Body of pancreas (tissue), 4 donors: ENCODE data around the gene CAPN12. TPM values are rescaled to one million over a fixed set of nuclear protein-coding genes. Genes with fewer than 3 reads are reported as not detected.

ENCODE experiments used
- ATAC-seq: fragments of 150-250 bp; one replicate; pipeline ENCODE4 v1.9.1; 2016
- DNase-seq, 4 donors: peaks; one replicate each; pipeline ENCODE4 v3.0.0-alpha.2; 2019
- H3K27ac ChIP-seq, 4 donors: fragments of 200-600 bp; sonication (generic); 1 replicate in 3 of 4; 2 replicates in 1 of 4; pipeline versions ENCODE4 v1.5.1 to v1.6.1; 2016 to 2019; ENCODE audit warnings: mild to moderate bottlenecking in 1 of 4, mixed read lengths in 1 of 4, moderate library complexity in 1 of 4
- H3K27me3 ChIP-seq, 2 donors: fragments of 200-600 bp; sonication (generic); one replicate each; pipeline ENCODE4 v1.6.0; 2016; ENCODE audit warnings: mild to moderate bottlenecking in 1 of 2
- H3K36me3 ChIP-seq, 2 donors: fragments of 200-600 bp; sonication (generic); replicated peaks in 1 of 2; 2 replicates each; pipeline ENCODE4 v1.5.1; 2016; ENCODE audit warnings: low read depth in 2 of 2; ENCODE audit not compliant: insufficient read depth in 1 of 2
- H3K4me1 ChIP-seq: fragments of 200-600 bp; sonication (generic); one replicate; pipeline ENCODE4 v1.6.0; 2016
- H3K4me3 ChIP-seq, 2 donors: fragments of 200-600 bp; sonication (generic); 1 replicate in 1 of 2; 2 replicates in 1 of 2; pipeline ENCODE4 v1.5.1; 2016 to 2019
- H3K9me3 ChIP-seq, 3 donors: fragments of 200-600 bp; sonication (generic); 1 replicate in 2 of 3; 2 replicates in 1 of 3; pipeline ENCODE4 v1.5.1; 2016
- POLR2A ChIP-seq, 3 donors: fragments of 450-650 bp; IDR thresholded peaks; one replicate each; pipeline ENCODE4 v1.6.1; 2016; ENCODE audit warnings: antibody characterized with exemption in 3 of 3, mild to moderate bottlenecking in 2 of 3
- WGBS, 2 donors: methylation state at CpG; one replicate each; pipeline ENCODE4 v1.1.5; 2017; 5-methylcytosine and 5-hydroxymethylcytosine counted together
- intact Hi-C: fragments of 100-400 bp; cut with DNase I; formaldehyde crosslinking; loops from one replicate; pipeline ENCODE4 v1.15.1; 2023
- total RNA-seq, 2 donors: library from RNA; depleted of rRNA; stranded (reverse); fragments of >200 nt; gene quantifications; one replicate each; pipeline ENCODE4 v1.1.0, GENCODE V29; 2016
- TF ChIP-seq, protein P1 (sequence below), 7 experiments: fragments of 450-650 bp in 4 of 7; fragments of 200-600 bp in 3 of 7; sonication (generic) in 3 of 7; IDR thresholded peaks; one replicate each; pipeline ENCODE4 v1.5.1; 2016 to 2019; ENCODE audit warnings: antibody characterized with exemption in 7 of 7

The CAPN12 gene
- total RNA-seq, 2 donors from 2014 or later: 9.9 to 11.4 TPM

GRCh38 chr19:38726761-38727301 is 17.4 kb downstream of the CAPN12 start:
- H3K4me3 ChIP-seq: no peak overlapping the region
- 80 to 89% methylated on average over 2 to 29 of the region's 30 CpGs for WGBS, 2 donors
- intact Hi-C loops: no loop called here
- ATAC-seq (no peak), DNase-seq (no peak)
- no peaks in the 10 kb centered on the region for H3K27me3 ChIP-seq
- H3K36me3 ChIP-seq: peaks cover 38 to 39% of the 10 kb centered on the region in 2 donors
- H3K9me3 ChIP-seq: no peaks in the 10 kb centered on the region
- TF ChIP-seq, protein P1, sequence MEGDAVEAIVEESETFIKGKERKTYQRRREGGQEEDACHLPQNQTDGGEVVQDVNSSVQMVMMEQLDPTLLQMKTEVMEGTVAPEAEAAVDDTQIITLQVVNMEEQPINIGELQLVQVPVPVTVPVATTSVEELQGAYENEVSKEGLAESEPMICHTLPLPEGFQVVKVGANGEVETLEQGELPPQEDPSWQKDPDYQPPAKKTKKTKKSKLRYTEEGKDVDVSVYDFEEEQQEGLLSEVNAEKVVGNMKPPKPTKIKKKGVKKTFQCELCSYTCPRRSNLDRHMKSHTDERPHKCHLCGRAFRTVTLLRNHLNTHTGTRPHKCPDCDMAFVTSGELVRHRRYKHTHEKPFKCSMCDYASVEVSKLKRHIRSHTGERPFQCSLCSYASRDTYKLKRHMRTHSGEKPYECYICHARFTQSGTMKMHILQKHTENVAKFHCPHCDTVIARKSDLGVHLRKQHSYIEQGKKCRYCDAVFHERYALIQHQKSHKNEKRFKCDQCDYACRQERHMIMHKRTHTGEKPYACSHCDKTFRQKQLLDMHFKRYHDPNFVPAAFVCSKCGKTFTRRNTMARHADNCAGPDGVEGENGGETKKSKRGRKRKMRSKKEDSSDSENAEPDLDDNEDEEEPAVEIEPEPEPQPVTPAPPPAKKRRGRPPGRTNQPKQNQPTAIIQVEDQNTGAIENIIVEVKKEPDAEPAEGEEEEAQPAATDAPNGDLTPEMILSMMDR (IDR thresholded peaks at IDR 0.05): no peak
- TF ChIP-seq POLR2A (IDR thresholded peaks at IDR 0.05): no peak
- peak overlapping the region in 1 of 4 donors; percentile 1 for H3K27ac ChIP-seq
- peaks cover 26% of the 10 kb centered on the region for H3K4me1 ChIP-seq

DNA sequence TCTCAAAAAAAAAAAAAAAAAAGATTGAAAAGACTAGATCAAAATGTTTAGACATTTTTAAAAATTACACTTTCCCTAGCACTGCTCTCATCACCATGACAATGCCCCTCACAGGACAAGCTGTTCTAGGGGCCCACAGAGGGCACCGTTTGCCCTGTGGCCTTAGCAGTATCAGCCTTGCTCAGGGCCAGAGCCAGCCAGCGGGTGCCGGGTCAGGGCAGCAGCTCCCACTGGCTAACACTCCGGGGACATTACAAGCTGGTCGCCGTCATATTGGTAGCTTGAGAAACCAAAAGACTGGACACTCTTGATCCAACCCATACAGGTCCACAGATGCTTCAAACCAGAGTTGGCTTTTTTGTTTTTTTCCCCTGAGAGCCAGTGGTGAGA is 18.0 kb downstream of the CAPN12 start:
- intact Hi-C loops: no loop called here
- Histone ChIP-seq H3K36me3 (peaks cover 38 to 44% of the 10 kb centered on the region in 2 donors), H3K4me3 (no peak overlapping the region), H3K27ac (peak overlapping the region in 1 of 4 donors; percentile 1), H3K9me3 (no peaks in the 10 kb centered on the region), H3K27me3 (no peaks in the 10 kb centered on the region), H3K4me1 (peaks cover 26% of the 10 kb centered on the region)
- no peak for TF ChIP-seq POLR2A (IDR thresholded peaks at IDR 0.05)
- TF ChIP-seq, protein P1 (IDR thresholded peaks at IDR 0.05): no peak
- ATAC-seq: no peak
- DNase-seq: no peak
- WGBS, 2 donors: 91 to 92% methylated on average over 6 of the region's 6 CpGs

GRCh38 chr19:38725469-38726283 is 18.6 kb downstream of the CAPN12 start:
- DNase-seq: no peak
- TF ChIP-seq, protein P1 (IDR thresholded peaks at IDR 0.05): no peak
- TF ChIP-seq POLR2A (IDR thresholded peaks at IDR 0.05): no peak
- peaks cover 38 to 46% of the 10 kb centered on the region in 2 donors for H3K36me3 ChIP-seq
- no peaks in the 10 kb centered on the region for H3K27me3 ChIP-seq
- H3K27ac ChIP-seq: peak overlapping the region in 1 of 4 donors; percentile 1
- intact Hi-C loops: no loop called here
- no peak overlapping the region for H3K4me3 ChIP-seq
- H3K9me3 ChIP-seq: no peaks in the 10 kb centered on the region
- no peak for ATAC-seq
- 89 to 91% methylated on average over 11 to 15 of the region's 21 CpGs for WGBS, 2 donors
- peaks cover 21% of the 10 kb centered on the region for H3K4me1 ChIP-seq

- WGBS, 2 donors: 93 to 94% methylated on average over 31 to 40 of the region's 42 CpGs
- DNase-seq (no peak), ATAC-seq (no peak)
- Histone ChIP-seq H3K36me3 (peaks cover 38 to 46% of the 10 kb centered on the region in 2 donors), H3K27ac (no peak overlapping the region), H3K9me3 (no peaks in the 10 kb centered on the region), H3K4me1 (peaks cover 26% of the 10 kb centered on the region), H3K4me3 (no peak overlapping the region), H3K27me3 (no peaks in the 10 kb centered on the region)
- intact Hi-C loops: no loop called here
- TF ChIP-seq, protein P1 (IDR thresholded peaks at IDR 0.05): no peak
- TF ChIP-seq POLR2A (IDR thresholded peaks at IDR 0.05): no peak
These were observed 20.1 kb downstream of the CAPN12 start for GRCh38 chr19:38723990-38724854.
